ENCODE measurements around the gene GPR183.
"Not testable (repeated sequence)": the region's sequence is repeated elsewhere in the genome, so short reads cannot be mapped to it uniquely, and the experiment has no call there.

Gene GPR183

GRCh38 chr13:99265821-99266426, 41.3 kb downstream of the GPR183 start:
- DNase-seq, result peak; percentile 80

- no peak for DNase-seq
Measured at GRCh38 chr13:99265162-99265800, 41.9 kb downstream of the GPR183 start.

- no peak for DNase-seq
Measured at GRCh38 chr13:99264051-99264450, 43.1 kb downstream of the GPR183 start.

- DNase-seq, result no peak
Measured at GRCh38 chr13:99263126-99263785, 43.9 kb downstream of the GPR183 start.

- peak; percentile 28 for DNase-seq
Measured at GRCh38 chr13:99261059-99261458, 46.1 kb downstream of the GPR183 start.

- no peak for DNase-seq
Measured at GRCh38 chr13:99260216-99260615, 47.0 kb downstream of the GPR183 start.

- DNase-seq, result no peak
Measured at GRCh38 chr13:99258946-99259345, 48.3 kb downstream of the GPR183 start.

- no peak for DNase-seq
Measured at GRCh38 chr13:99258210-99258860, 48.9 kb downstream of the GPR183 start, which contains the start of gene GPR18. Gene GPR18 (minus strand): TSS chr13:99258379. CDS start chr13:99255872, 2,507 bp downstream.

- no peak for DNase-seq
Measured at GRCh38 chr13:99257291-99257690, 49.9 kb downstream of the GPR183 start.

GRCh38 chr13:99256709-99257108, 50.5 kb downstream of the GPR183 start:
- DNase-seq, result no peak

GRCh38 chr13:99256283-99256682, 50.9 kb downstream of the GPR183 start:
- DNase-seq, result no peak

- DNase-seq, result no peak
Measured at GRCh38 chr13:99255271-99255670, 51.9 kb downstream of the GPR183 start.

GRCh38 chr13:99254830-99255229, 52.4 kb downstream of the GPR183 start:
- DNase-seq, result no peak

GRCh38 chr13:99251921-99252320, 55.3 kb downstream of the GPR183 start:
- no peak for DNase-seq

GRCh38 chr13:99250982-99251825, 56.0 kb downstream of the GPR183 start:
- no peak for DNase-seq

- DNase-seq, result not testable (repeated sequence)
Measured at GRCh38 chr13:99249606-99250005, 57.6 kb downstream of the GPR183 start.

- DNase-seq, result not testable (repeated sequence)
Measured at GRCh38 chr13:99249178-99249577, 58.0 kb downstream of the GPR183 start.

- no peak for DNase-seq
Measured at GRCh38 chr13:99246100-99246499, 61.1 kb downstream of the GPR183 start.

Data from NCI-H82 (cell line).